ENCODE measurements around the gene POTEJ.
"Not testable (repeated sequence)": the region's sequence is repeated elsewhere in the genome, so short reads cannot be mapped to it uniquely, and the experiment has no call there.

The POTEJ gene

GRCh38 chr2:130611140-130611539, at the start of gene POTEJ:
POTEJ (plus strand) TSS chr2:130611440; CDS start chr2:130611533, 93 bp downstream.
- H3K27ac ChIP-seq; H3K9ac ChIP-seq; H3K4me2 ChIP-seq; H3K27me3 ChIP-seq; H3K9me3 ChIP-seq (replicated peaks in 1 of 11); H3K4me1 ChIP-seq; H3K4me3 ChIP-seq; H4K20me1 ChIP-seq; H3K36me3 ChIP-seq: not testable (repeated sequence)

DNA sequence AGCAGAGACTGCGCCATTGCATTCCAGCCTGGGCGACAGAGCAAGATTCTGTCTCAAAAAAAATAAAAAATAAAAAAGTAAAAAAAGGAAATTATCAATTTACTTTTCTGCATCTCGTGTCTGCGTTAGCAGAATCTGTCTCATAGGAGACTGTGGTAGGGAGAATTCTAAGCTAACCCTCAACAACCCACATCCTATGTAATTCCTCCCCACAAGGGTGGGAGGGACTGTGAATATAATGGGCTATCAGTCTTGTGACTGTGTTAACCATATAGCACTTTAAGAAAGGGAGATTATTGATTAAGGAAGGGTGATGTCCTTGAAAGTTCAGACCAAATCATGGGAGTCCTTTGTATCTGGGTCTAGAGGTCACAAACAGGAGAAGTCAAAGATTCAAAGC, 45.1 kb upstream of the POTEJ start:
- H3K27ac ChIP-seq; H3K4me1 ChIP-seq; H3K4me2 ChIP-seq; H3K36me3 ChIP-seq; H3K9ac ChIP-seq; H3K4me3 ChIP-seq; H4K20me1 ChIP-seq; H3K9me3 ChIP-seq (replicated peaks in 1 of 11); H3K27me3 ChIP-seq: not testable (repeated sequence)

DNA sequence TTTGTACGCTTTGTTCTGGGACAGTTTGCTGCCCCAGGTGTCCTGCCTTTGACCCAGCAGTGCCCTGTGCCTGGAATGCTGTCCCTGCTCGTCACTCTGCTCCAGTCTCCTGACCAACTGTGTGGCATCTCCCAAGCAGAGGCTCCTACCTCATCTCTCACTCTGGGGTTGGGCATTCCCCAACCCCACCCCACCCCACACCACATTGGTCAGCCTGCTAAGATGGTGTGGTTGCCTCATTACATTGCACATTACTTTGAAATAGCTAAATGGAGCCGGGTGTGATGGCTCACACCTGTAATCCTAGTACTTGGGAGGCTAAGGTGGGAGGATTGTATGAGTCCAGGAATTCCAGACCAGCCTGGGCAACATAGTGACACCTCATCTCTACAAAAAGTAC, 39.3 kb upstream of the POTEJ start:
- not testable (repeated sequence) for H3K27me3 ChIP-seq; H3K9me3 ChIP-seq (replicated peaks in 1 of 11); H4K20me1 ChIP-seq; H3K4me2 ChIP-seq; H3K9ac ChIP-seq; H3K36me3 ChIP-seq; H3K27ac ChIP-seq; H3K4me1 ChIP-seq; H3K4me3 ChIP-seq

GRCh38 chr2:130574230-130574629, 37.0 kb upstream of the POTEJ start:
- H4K20me1 ChIP-seq; H3K4me1 ChIP-seq; H3K27me3 ChIP-seq; H3K9ac ChIP-seq; H3K4me3 ChIP-seq; H3K27ac ChIP-seq; H3K4me2 ChIP-seq; H3K36me3 ChIP-seq; H3K9me3 ChIP-seq (replicated peaks in 1 of 11): not testable (repeated sequence)

- not testable (repeated sequence) for H3K9ac ChIP-seq; H3K36me3 ChIP-seq; H3K4me3 ChIP-seq; H3K4me2 ChIP-seq; H3K4me1 ChIP-seq; H3K27me3 ChIP-seq; H3K27ac ChIP-seq; H4K20me1 ChIP-seq; H3K9me3 ChIP-seq (replicated peaks in 1 of 11)
Observed at GRCh38 chr2:130576209-130576784, 34.9 kb upstream of the POTEJ start.

GRCh38 chr2:130577559-130577958, 33.7 kb upstream of the POTEJ start:
- H3K4me3 ChIP-seq; H3K36me3 ChIP-seq; H3K9ac ChIP-seq; H3K9me3 ChIP-seq (replicated peaks in 1 of 11); H3K27me3 ChIP-seq; H3K4me2 ChIP-seq; H4K20me1 ChIP-seq; H3K4me1 ChIP-seq; H3K27ac ChIP-seq: not testable (repeated sequence)

DNA sequence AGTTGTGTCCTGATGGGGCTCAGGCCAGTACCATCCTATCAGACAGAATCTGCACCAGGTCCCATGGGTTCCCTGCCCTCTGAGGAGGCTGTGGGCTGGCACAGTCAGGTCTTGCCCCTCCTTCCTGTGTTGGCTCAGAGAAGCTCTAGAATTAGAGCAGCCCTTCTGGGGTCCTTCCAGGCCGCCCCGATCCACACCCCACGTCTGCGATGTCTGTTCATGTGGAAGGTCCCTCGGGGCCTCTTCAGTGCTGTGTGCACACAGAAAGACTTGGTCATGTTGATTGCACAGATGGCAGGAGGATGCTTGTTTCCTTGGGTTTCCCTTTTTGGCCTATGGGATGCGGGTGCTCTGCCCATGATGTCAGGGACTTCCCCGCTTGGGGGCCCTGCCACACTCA, 32.1 kb upstream of the POTEJ start:
- not testable (repeated sequence) for H3K9ac ChIP-seq; H4K20me1 ChIP-seq; H3K27me3 ChIP-seq; H3K27ac ChIP-seq; H3K4me2 ChIP-seq; H3K4me3 ChIP-seq; H3K9me3 ChIP-seq (replicated peaks in 1 of 11); H3K36me3 ChIP-seq; H3K4me1 ChIP-seq

DNA sequence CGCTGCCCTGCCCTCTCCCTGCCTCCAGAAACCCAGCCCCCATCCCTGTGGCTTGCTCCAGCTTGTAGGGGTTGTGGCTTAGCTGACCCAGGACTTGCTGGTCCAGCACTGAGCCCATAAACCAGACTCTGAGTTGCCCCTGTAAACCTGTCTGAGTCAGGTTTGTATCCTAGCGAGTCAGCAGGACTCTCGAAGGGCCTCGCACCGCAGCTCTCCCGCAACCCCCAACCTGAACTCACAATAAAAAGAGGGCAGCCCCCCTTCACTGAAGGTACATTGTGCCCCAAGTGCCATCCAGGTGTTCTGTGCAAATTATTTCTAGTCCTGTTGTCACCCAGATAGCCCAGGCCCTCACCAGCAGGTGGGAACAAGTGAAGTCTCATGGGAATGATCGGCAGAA, 29.7 kb upstream of the POTEJ start:
- H3K27me3 ChIP-seq; H3K9ac ChIP-seq; H3K9me3 ChIP-seq (replicated peaks in 1 of 11); H3K4me3 ChIP-seq; H3K27ac ChIP-seq; H4K20me1 ChIP-seq; H3K4me1 ChIP-seq; H3K36me3 ChIP-seq; H3K4me2 ChIP-seq: not testable (repeated sequence)

- H3K4me1 ChIP-seq; H3K36me3 ChIP-seq; H3K27me3 ChIP-seq; H3K9me3 ChIP-seq (replicated peaks in 1 of 11); H4K20me1 ChIP-seq; H3K4me3 ChIP-seq; H3K4me2 ChIP-seq; H3K27ac ChIP-seq; H3K9ac ChIP-seq: not testable (repeated sequence)
Observed at GRCh38 chr2:130582970-130583369, 28.3 kb upstream of the POTEJ start.

- H3K9me3 ChIP-seq (replicated peaks in 1 of 11); H3K27me3 ChIP-seq; H3K9ac ChIP-seq; H3K4me3 ChIP-seq; H3K4me1 ChIP-seq; H4K20me1 ChIP-seq; H3K27ac ChIP-seq; H3K4me2 ChIP-seq; H3K36me3 ChIP-seq: not testable (repeated sequence)
Observed at GRCh38 chr2:130583582-130583981, 27.7 kb upstream of the POTEJ start.

- not testable (repeated sequence) for H4K20me1 ChIP-seq; H3K4me2 ChIP-seq; H3K36me3 ChIP-seq; H3K9ac ChIP-seq; H3K4me3 ChIP-seq; H3K27me3 ChIP-seq; H3K27ac ChIP-seq; H3K4me1 ChIP-seq; H3K9me3 ChIP-seq (replicated peaks in 1 of 11)
Observed at GRCh38 chr2:130584726-130585125, 26.5 kb upstream of the POTEJ start.

DNA sequence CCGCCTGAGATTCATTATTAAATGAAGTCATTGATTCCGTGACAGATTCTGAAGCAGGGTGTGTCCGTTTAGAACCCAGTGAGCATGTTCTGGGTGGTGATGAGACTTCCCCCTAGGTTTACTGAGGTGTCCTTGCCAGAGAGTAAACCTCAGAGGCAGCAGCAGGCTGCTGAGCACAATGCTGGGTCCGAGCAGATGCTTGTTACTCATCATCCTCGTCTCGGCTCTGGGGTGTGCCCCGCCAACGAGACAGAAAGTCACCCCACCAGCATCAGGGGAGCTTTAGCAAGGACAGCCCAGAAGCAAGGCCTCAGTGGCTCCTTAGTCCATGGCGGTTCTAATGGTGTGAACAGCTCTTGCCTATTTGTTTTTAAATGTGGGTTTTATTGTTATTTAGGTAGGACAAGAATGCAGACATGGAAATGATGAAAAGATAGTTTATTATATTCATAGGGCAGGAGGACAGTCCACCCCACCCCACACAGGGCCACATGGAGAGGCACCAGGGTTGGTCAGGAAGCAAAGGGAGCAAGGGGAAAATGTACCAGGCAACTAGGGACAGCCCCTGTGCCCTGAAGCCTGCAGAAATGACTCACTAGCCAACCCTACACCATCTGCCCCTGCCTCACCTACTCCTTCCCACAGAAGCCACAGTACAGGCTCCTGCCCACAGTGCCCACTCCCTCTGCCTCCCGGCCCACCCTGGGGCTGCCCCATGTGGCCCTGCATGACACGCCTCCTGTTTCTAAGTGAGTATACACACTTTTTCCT, 22.4 kb upstream of the POTEJ start:
- H3K9ac ChIP-seq; H3K27ac ChIP-seq; H3K4me3 ChIP-seq; H3K36me3 ChIP-seq; H3K9me3 ChIP-seq (replicated peaks in 1 of 11); H4K20me1 ChIP-seq; H3K4me2 ChIP-seq; H3K4me1 ChIP-seq; H3K27me3 ChIP-seq: not testable (repeated sequence)

DNA sequence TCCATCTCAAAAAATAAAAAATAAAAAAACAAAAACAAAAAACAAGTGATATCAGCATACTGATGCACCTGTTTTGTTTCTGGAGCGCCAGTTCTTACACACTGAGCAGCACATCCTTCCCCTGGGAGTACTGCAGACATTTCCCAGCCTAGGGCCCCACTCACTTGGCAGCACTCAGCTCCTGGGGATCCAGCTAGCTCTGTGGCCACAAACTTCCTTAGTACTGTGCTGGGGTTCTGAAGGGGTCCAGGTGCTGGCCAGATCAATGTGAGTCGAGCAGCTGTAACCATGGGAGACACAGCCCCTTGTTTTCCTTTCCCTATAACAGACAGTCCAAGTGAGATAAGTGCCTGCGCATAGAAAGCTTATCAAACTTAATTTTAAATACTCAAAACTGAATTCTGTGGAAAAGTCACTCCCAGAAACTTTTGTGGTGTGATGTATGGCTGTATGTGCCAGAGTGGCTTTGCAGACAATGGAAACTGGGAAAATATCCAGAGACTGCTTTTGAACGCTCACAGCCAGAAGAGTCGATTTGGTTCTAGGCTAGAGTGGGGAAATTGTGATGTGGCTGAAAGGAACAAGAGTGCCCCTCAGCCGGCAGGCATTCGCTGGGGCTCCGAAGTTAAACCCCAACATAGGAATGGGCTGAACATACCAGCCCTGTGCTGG, 20.9 kb upstream of the POTEJ start:
- not testable (repeated sequence) for H3K9ac ChIP-seq; H4K20me1 ChIP-seq; H3K27me3 ChIP-seq; H3K9me3 ChIP-seq (replicated peaks in 1 of 11); H3K4me3 ChIP-seq; H3K27ac ChIP-seq; H3K4me1 ChIP-seq; H3K36me3 ChIP-seq
- H3K4me2 ChIP-seq: peak overlapping the region in 1 of 11 experiments; percentile 30; a peak in 2 of 22 replicates

- H3K9ac ChIP-seq; H3K4me1 ChIP-seq; H4K20me1 ChIP-seq; H3K27ac ChIP-seq; H3K9me3 ChIP-seq (replicated peaks in 1 of 11); H3K27me3 ChIP-seq; H3K36me3 ChIP-seq; H3K4me3 ChIP-seq: not testable (repeated sequence)
- H3K4me2 ChIP-seq: peak overlapping the region in 1 of 11 experiments; percentile 30; a peak in 2 of 22 replicates
Observed at GRCh38 chr2:130590842-130591359, 20.3 kb upstream of the POTEJ start.

Measured in BLaER1 treated with 17β-estradiol and CSF1 and Interleukin-3, amounts not matched to agents 10 nM and 100 nM (cell line).